ENCODE measurements around the gene CAPN2. TPM values are rescaled to one million over a fixed set of nuclear protein-coding genes. Genes with fewer than 3 reads are reported as not detected.

The CAPN2 gene
- total RNA-seq, 2 experiments from 2014 or later: not detected

DNA sequence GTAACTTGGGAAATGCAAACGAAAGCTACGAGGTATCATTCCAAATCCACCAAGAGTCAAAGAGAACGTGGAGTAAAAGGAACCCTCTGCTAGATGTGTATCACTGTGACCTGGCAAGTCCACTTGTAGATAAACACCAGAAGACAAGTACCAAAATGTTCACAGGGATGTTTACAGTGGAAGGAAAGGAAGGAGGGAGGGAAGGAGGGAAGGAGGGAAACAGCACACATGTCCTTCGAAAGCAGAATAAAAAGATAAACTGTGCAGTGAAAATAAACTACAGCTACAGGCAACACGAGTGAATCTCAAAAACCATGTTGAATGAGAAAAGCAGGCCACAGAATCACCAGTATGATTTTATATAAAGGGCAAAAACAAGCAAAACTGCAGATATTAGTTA is 73.5 kb downstream of the CAPN2 start:
- no peak for DNase-seq (ENCODE audit: low spot score)
- Histone ChIP-seq H3K4me1 (ENCODE audit: insufficient read depth, low read length, poor library complexity, severe bottlenecking) (no peaks in the 10 kb centered on the region), H3K4me2 (ENCODE audit: low read length) (no peak overlapping the region), H3K36me3 (ENCODE audit: insufficient read depth, low read length) (peaks cover 20% of the 10 kb centered on the region), H2AFZ (ENCODE audit: low read length) (no peak overlapping the region), H3K4me3 (ENCODE audit: low read depth, low read length, poor library complexity, severe bottlenecking) (no peak overlapping the region), H3K9me2 (ENCODE audit: insufficient read depth, low read length) (no peaks in the 10 kb centered on the region), H3K27ac (ENCODE audit: low read depth, low read length, poor library complexity, severe bottlenecking) (no peak overlapping the region), H3K79me2 (ENCODE audit: insufficient read depth, low read depth, low read length) (no peaks in the 10 kb centered on the region), H3K9me3 (ENCODE audit: low read length) (no peaks in the 10 kb centered on the region), H4K20me1 (ENCODE audit: insufficient read depth, low read length) (no peaks in the 10 kb centered on the region)
- no TSS peak for BruUV-seq (replicated peaks)
- POLR2A ChIA-PET: no interaction called here
- CTCF ChIA-PET (ENCODE audit: unreplicated experiment): no interaction called here
- TF ChIP-seq, protein P1, sequence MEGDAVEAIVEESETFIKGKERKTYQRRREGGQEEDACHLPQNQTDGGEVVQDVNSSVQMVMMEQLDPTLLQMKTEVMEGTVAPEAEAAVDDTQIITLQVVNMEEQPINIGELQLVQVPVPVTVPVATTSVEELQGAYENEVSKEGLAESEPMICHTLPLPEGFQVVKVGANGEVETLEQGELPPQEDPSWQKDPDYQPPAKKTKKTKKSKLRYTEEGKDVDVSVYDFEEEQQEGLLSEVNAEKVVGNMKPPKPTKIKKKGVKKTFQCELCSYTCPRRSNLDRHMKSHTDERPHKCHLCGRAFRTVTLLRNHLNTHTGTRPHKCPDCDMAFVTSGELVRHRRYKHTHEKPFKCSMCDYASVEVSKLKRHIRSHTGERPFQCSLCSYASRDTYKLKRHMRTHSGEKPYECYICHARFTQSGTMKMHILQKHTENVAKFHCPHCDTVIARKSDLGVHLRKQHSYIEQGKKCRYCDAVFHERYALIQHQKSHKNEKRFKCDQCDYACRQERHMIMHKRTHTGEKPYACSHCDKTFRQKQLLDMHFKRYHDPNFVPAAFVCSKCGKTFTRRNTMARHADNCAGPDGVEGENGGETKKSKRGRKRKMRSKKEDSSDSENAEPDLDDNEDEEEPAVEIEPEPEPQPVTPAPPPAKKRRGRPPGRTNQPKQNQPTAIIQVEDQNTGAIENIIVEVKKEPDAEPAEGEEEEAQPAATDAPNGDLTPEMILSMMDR (conservative IDR thresholded peaks at IDR 0.05; ENCODE audit: low read length): no peak
- TF ChIP-seq EZH2phosphoT487 (IDR thresholded peaks at IDR 0.05; ENCODE audit: borderline replicate concordance, low read depth, low read length): no peak
- intact Hi-C loops (cut with micrococcal nuclease; ENCODE audit: unreplicated experiment): no loop called here

DNA sequence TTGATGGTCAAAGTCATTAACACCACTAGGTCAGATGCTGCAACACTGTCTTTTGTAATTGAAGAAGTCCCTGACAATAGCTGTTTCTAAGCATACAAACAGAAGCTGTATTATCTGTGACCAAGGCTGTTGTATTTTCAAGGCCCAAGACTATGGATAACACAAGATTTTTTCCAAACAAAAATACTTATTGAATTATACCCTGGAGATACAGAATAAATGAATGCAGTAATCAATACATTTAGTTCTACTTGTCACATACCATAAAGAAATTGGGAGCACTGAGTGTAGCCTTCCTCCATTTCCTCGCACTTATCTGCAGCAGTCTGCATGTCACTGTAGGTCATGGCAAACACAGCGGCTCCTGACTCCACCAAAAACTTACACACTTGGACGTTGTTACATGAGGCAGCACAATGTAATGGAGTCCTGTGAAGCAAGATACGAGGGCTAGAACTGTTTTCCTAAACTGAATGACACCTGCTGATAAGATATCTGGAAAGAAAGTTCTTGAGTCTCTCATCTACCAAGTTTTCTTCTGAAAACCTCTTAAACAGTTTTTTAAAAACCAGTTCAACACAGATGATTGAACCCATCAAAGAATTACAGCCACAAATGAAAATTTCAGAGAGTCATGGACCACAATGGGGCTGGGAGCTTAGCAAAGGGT is 76.5 kb downstream of the CAPN2 start:
- intact Hi-C loops (cut with micrococcal nuclease; ENCODE audit: unreplicated experiment): no loop called here
- DNase-seq (ENCODE audit: low spot score): no peak
- peaks cover 23% of the 10 kb centered on the region for H3K36me3 ChIP-seq (ENCODE audit: insufficient read depth, low read length)
- no peaks in the 10 kb centered on the region for H3K79me2 ChIP-seq (ENCODE audit: insufficient read depth, low read depth, low read length)
- ChIA-PET CTCF (ENCODE audit: unreplicated experiment) (no interaction called here), POLR2A (interaction anchor here (0.7 kb wide), 1 partner anchor 349 kb away, joined by 3 read pairs; no protein-coding TSS in a partner anchor)
- no peaks in the 10 kb centered on the region for H4K20me1 ChIP-seq (ENCODE audit: insufficient read depth, low read length)
- BruUV-seq (replicated peaks): no TSS peak
- no peaks in the 10 kb centered on the region for H3K9me2 ChIP-seq (ENCODE audit: insufficient read depth, low read length)
- no peak overlapping the region for H3K4me2 ChIP-seq (ENCODE audit: low read length)
- H3K4me1 ChIP-seq (ENCODE audit: insufficient read depth, low read length, poor library complexity, severe bottlenecking): no peaks in the 10 kb centered on the region
- H3K9me3 ChIP-seq (ENCODE audit: low read length): no peaks in the 10 kb centered on the region
- TF ChIP-seq, protein P1 (conservative IDR thresholded peaks at IDR 0.05; ENCODE audit: low read length): no peak
- TF ChIP-seq EZH2phosphoT487 (IDR thresholded peaks at IDR 0.05; ENCODE audit: borderline replicate concordance, low read depth, low read length): no peak
- H2AFZ ChIP-seq (ENCODE audit: low read length): no peak overlapping the region
- no peak overlapping the region for H3K4me3 ChIP-seq (ENCODE audit: low read depth, low read length, poor library complexity, severe bottlenecking)
- no peak overlapping the region for H3K27ac ChIP-seq (ENCODE audit: low read depth, low read length, poor library complexity, severe bottlenecking)

DNA sequence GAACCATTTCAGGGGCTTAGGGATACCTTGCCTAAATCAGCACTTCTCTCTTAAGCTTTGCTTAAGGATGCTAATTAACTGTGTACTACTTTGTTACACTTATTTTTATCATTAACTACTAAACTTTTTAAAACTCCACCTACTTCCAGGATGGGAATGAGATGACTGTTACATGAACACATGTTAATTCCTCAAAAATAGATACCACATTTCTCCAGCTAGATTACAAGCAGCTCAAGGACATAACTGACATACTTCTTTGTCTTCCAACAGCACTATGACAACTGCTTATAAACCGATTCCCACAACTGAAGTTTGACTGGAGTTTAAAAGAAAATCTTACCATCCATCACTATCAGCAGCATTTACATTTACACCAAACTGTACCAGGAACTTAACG is 79.7 kb downstream of the CAPN2 start:
- Histone ChIP-seq H3K79me2 (ENCODE audit: insufficient read depth, low read depth, low read length) (no peaks in the 10 kb centered on the region), H3K36me3 (ENCODE audit: insufficient read depth, low read length) (peaks cover 32% of the 10 kb centered on the region), H3K9me3 (ENCODE audit: low read length) (no peaks in the 10 kb centered on the region), H3K4me1 (ENCODE audit: insufficient read depth, low read length, poor library complexity, severe bottlenecking) (no peaks in the 10 kb centered on the region), H3K9me2 (ENCODE audit: insufficient read depth, low read length) (no peaks in the 10 kb centered on the region), H3K27ac (ENCODE audit: low read depth, low read length, poor library complexity, severe bottlenecking) (no peak overlapping the region), H4K20me1 (ENCODE audit: insufficient read depth, low read length) (no peaks in the 10 kb centered on the region), H2AFZ (ENCODE audit: low read length) (no peak overlapping the region), H3K4me3 (ENCODE audit: low read depth, low read length, poor library complexity, severe bottlenecking) (no peak overlapping the region), H3K4me2 (ENCODE audit: low read length) (no peak overlapping the region)
- TF ChIP-seq, protein P1 (conservative IDR thresholded peaks at IDR 0.05; ENCODE audit: low read length): no peak
- TF ChIP-seq EZH2phosphoT487 (IDR thresholded peaks at IDR 0.05; ENCODE audit: borderline replicate concordance, low read depth, low read length): no peak
- ChIA-PET CTCF (ENCODE audit: unreplicated experiment) (no interaction called here), POLR2A (interaction anchor here (0.6 kb wide), 1 partner anchor 679 kb away, joined by 3 read pairs; no protein-coding TSS in a partner anchor)
- no peak for DNase-seq (ENCODE audit: low spot score)
- intact Hi-C loops (cut with micrococcal nuclease; ENCODE audit: unreplicated experiment): no loop called here
- BruUV-seq (replicated peaks): no TSS peak

Measured in OCI-LY7 (cell line).